ENCODE data around the gene SLC49A4.
A peak's percentile ranks its signal among the peaks of the same experiment; 100 is the strongest.

Gene SLC49A4

DNA sequence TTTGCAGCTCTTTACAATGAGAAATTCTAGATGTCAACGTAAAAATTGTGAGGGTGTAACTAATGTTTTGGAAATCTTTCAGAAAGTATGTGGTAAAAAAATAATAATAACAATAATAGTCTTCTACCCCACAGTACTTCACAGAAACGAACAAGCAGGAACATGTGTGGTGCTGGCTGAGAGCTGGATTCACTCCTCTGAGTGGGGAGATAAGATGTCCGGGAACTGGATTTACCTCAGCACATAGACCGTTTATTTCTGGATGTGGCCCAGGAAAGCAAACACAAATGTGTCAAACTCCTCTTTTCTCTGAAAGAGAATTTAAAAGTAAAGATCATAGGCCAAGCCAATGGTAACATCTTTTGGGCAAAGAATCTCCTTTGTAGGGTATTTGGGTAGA lies 103.4 kb downstream of the SLC49A4 start:
- no peak for DNase-seq (ENCODE audit: low read depth in 2 of 3, low spot score in 2 of 3)

DNA sequence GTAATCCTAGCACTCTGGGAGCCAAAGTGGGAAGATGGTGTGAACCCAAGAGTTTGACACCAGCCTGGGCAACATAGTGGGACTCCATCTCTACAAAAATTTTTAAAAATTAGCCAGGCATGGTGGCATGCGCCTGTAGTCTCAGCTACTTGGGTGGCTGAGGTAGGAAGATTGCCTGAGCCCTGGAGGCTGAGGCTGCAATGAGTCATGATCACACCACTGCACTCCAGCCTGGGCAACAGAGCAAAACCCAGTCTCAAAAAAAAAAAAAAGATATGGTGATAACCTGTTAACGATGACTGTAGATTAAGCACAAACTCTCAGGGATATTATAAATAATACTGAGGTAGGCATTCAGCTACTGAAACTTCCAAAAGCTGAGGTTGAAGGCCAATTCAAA lies 107.5 kb downstream of the SLC49A4 start:
- DNase-seq (ENCODE audit: low read depth in 2 of 3, low spot score in 2 of 3): no peak

DNA sequence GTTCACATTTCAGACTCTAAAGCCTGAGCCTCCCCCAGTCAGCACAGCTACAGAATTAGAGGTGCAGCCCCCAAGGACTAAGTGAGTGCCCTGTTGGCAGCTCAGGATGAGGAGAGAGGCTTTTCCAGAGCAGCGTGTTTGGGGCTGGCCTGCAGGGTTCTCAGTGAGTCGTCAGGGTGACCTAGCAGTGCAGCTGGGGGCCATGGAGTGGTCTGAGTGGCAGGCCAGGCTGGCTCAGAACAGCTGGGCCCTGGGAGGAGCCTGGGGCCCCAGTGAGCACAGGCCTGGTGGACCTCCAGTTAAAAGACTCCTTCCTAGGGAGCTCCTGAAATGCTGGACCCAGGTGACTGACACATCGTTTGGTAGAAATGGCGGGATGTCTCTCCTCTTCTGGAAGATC lies 108.3 kb downstream of the SLC49A4 start:
- DNase-seq (ENCODE audit: low read depth in 2 of 3, low spot score in 2 of 3): no peak

DNA sequence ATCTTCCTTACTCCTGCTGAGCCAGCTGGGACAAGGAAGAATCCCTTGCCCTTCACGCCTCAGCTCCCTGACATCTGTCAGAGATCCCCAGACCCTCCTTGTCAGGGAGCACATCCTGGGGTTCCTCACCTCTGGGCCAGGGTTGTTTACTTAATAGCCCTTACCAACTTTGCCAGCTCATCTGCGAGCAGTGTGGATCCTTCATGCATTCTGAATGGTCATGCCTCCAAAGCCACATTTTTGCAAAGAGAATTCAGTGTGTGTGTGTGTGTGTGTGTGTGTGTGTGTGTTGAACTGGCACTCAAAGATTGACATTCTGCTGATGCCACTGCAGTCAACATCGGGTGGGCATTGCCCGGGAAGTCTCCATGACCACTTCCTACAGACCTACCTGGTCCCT lies 112.6 kb downstream of the SLC49A4 start:
- DNase-seq (ENCODE audit: low read depth in 2 of 3, low spot score in 2 of 3): no peak

DNA sequence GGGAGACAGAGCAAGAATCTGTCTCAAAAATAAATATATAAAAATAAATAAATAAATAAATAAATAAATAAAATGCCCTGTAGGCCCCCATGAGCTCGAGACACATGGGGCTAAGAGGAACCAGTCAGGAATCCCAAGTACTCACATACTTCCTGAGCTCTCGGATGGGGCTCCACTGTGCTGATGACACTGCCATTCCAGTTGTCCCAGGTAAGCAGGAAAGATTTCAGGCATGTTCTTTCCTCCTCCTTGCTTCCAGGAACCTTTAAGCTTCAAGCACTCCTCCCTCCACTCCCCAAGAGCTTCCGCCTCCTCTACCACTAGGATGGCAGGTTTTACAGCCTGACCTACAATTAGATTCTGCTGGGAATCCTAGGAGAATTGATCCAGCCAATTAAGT lies 113.4 kb downstream of the SLC49A4 start:
- no peak for DNase-seq (ENCODE audit: low read depth in 2 of 3, low spot score in 2 of 3)

DNA sequence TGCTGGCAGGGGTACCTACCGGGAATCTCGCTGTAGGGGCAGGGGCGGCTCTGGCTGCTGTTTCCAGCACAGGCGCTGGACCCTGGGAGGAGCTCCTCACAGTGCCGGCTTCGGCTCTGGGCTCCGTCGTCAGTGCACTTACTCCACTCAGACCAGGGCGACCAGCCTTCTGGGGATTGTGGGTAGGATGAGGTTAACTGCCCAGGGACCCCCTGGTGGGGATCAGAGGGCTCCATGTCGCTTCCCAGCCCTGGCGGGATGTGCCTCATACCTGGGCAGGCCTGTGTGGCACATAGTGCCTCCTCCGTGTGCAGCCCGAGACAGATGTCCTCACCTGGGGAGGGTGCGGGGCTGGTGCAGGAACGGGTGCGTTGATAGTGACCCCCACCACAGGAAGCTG lies 117.0 kb downstream of the SLC49A4 start:
- no peak for DNase-seq (ENCODE audit: low read depth in 2 of 3, low spot score in 2 of 3)

DNA sequence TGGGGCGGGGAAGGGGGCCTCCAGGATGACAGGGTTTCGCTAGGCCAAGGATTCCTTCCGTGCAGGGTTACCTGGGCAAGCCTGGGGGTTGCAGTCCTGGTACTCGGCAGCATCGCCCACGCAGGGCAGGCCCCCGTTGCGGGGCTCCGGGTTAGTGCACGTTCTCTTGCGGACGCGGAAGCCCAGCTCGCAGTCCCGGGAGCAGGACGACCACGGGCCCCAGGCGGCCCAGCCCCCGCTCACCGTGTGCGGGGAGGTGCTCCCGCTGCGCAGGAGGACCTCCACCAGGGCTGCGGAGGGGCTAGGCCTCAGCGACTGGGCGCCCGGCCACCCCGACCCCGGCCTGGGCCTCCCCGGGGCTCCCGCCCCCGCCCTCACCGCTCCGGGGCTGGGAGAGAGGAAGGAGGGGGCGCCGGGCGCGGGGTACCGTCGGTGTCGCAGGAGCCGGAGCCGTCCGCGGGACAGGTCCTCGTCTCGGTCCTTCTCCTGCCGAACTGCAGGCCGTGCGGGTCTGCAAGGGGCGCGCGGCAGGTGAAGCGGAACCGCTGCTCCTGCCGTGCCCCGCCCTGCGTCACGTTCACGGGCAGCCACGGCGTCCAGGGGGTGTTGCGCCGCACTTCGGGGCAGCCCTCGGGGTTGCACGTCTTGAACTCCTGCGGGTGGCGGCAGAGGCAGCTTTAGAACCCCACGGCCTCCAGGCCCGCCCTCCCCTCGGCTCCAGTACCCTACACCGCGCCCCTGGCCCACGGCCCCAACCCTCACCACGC lies 118.1 kb downstream of the SLC49A4 start:
- no peak for DNase-seq (ENCODE audit: low read depth in 2 of 3, low spot score in 2 of 3)

DNA sequence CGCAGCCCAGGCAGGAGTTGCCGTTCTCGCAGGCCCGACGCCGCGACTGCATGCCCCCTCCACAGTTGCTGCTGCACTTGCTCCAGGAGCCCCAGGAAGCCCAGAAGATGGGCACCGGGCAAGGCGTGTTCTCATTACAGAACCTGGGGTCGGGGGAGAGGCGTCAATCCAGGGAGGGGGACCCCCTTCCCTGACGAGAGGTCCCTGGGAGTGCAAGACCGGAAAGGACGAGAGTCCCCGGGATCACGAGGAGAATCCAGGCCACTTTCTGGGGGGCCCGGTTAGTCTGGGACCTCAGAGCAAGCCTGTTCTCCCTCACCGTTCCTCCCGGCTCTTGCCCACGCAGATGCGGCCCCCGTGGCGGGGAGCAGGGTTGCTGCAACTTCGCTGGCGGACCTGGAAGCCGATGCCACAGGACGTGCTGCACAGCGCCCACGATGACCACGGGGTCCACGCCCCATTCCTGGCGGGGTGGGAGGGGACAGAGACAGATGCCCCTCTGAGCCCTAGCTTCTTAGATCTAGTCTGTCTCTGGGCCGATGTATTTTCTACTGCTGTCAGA lies 118.8 kb downstream of the SLC49A4 start:
- no peak for DNase-seq (ENCODE audit: low read depth in 2 of 3, low spot score in 2 of 3)

DNA sequence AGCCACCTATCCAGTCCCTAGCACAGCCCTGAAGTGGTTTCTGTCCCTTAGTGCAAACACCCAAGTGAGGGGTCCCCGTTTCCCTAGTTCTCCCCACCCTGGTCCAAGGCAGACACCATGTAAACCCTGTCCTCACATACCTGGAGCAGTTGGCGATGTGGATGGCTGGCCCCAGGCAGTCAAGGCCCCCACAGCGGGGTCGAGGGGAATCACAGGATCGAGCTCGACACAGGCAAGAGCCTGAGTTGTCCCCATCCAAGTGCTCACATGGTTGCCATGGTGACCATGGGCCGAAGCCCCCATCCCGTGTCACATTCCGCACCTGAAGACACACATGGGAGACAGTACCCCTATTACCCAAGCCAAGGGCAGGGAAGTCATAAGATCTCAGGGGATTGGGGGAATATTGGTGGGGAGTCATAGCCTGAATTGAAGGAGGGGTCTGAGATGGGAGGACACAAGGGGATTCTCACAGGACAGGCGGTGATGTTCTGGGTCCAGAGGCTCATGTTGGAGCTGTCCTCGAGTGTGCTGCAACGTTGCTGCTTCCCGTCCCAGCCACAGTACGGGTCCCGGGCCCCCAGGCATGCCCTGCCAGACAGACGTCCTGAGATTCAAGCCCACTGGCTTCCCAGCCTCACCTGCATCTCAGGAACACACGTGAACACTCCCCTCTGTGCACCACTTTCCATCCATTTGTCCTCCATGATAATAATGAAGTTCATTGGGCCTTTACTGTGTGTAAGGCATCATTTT lies 120.6 kb downstream of the SLC49A4 start:
- DNase-seq (ENCODE audit: low read depth in 2 of 3, low spot score in 2 of 3): no peak

DNA sequence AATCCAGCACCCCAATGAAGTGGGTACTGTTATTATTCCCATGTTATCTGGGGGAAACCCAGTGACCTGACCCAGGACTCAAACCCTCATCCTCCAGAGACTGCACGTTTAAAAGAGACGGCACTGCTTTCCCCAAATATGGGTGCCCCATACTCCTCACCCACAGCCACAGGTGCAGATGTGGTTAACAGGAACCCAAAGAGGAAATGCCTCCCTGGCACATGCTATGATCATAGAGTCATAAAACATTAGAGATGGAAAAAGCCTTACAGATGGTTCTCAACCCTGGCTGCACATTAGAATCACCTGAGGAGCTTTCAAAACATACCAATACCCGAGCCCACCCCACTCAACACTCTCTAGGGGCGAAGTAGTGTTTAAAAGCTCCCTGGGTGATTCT lies 121.2 kb downstream of the SLC49A4 start:
- no peak for DNase-seq (ENCODE audit: low read depth in 2 of 3, low spot score in 2 of 3)

DNA sequence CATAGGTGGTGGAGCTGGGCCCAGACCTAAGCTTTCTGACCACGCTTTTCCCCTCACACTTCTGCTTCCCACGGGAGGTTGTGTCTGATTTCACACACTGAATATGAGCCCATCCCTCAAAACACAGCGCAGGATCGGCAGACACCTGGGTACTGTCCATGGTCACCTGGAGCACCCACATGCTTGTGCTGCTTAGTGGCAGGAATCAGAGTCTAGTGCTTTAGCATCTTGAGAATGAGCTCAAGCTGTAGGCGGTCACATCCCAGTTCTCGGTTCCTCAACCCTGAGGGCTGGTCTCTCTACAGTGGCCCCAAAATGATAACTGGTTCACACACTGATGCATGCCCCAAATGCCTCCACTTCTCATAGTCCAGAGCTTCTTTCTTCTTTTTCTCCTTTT lies 121.7 kb downstream of the SLC49A4 start:
- no peak for DNase-seq (ENCODE audit: low read depth in 2 of 3, low spot score in 2 of 3)

DNA sequence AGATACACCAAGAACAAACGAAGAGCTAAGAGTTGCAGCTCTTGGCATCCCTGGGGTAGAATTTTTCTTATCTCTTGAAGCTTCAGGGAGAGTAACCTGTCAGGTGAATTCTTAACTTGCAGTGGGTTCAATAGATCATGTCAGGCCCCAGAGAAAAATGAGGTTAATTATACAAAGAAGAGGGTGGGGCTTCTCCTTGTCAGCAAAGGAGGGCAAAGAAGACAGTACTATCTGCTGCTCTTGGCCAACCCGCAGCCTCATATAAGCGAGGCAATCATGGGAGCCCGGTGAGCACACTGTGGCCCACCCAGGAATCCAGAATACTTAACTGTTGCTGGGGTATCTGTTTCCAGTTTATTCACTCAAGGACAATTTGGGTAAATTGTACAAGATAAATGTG lies 122.5 kb downstream of the SLC49A4 start:
- no peak for DNase-seq (ENCODE audit: low read depth in 2 of 3, low spot score in 2 of 3)

DNA sequence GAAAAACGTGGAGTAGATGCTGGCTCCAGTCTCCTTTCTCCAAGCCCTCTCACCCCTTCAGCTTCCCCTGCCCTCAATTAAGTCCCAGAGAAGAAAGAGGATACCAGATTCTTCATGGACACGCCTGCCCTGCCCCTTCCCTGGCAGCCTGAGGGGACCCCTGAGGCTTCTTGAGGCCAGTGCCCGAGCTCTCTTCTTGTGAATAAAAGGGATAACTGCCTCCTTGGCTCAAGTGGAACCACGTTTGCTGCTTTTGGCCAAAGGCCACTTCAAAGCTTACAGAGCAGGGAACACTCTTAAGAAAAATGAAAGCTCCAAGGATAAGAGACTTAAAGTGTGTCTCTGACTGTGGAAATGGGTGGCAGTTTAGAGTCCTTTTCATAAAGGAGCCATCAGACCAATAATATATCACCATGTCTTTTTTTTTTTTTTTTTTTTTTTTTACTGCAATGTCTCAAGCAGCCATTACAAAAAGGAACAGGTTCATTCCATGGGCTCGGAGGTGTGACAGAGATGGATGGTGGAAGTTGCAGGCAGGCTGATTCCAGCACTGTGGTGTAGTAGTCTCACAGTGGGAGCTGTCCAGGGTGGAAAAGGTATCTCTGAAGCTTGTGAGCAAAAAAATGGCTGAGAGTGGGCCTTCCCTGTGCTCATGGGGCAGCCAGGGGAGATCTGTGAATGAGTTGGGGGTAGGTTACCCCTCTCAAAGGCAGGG lies 123.9 kb downstream of the SLC49A4 start:
- DNase-seq (ENCODE audit: low read depth in 2 of 3, low spot score in 2 of 3): no peak

DNA sequence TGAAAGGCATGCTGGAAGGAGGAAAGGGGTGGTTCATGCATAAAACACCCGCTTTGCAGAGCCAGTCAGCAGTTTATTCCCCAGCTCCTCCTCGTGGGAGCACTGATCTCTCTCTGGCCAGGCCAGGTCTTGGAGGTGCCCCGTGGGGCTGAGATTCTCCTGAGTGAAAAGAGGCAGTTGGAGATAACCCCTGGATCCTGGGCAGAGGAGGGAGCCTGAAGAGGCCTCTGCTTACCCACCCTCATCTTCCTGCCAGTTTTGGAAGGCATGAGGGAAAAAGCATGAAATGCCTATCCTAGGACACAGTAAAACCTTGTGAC lies 124.4 kb downstream of the SLC49A4 start:
- no peak for DNase-seq (ENCODE audit: low read depth in 2 of 3, low spot score in 2 of 3)

DNA sequence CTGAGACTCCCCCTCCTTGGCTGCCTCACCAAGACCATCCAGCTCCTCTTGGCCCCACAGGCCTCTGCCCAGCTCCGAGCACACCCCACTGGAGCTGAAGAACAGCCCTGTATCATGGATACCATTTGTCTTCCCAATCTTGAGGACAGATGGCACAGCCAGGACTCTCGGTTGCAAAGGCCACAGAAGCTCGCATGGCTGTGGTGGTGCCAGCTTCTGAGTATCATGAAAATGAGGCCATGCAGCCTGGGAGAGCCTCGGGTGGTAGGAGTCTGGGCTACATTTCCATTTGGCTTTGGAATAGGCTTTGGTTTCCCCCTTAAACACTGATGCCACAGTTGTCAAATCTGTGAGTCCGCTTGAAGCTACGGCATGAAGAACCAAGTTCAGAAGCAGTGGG lies 126.1 kb downstream of the SLC49A4 start:
- no peak for DNase-seq (ENCODE audit: low read depth in 2 of 3, low spot score in 2 of 3)

DNA sequence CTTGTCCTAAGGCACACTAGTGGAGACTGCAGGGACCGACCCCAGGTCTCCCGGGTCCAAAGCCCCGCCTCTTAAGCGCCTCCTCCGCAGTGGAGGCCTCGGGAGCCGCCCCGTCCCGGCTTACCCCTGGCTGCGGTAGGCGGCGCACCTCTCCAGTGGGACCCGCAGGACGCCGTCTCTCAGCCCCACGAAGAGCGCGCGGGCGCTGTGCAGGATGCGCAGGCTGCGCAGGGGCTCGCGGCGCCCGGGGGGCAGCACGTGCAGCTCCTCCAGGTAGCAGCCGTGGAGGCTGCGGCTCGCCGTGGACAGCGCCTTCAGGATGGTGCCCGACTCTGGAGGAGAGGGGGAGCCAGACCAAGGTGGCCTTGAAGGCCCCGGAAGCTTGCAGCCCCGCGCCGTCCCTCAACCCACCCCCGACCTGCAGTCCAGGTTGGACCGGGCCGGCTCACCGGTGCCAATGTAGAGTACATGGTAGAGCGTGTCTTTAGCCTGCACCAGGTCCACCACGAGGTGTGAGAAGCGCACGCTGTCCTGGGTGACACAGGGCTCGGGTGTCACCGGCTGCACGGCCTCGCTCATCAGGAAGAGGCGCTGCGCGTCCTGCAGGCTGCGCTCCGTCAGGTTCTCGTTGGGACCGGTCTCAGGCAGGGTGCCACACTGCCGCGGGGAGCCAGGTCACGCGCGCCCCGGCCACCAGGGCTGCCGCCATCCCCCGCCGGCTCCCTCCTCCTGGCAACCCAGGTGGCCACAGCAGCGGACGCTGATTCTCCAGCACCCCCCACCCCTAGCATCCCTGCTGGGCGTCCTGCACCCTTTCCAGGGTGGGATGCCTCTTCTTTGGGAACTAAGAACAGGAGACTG lies 127.2 kb downstream of the SLC49A4 start:
- peak in 1 of 3 experiments; percentile 20 for DNase-seq (ENCODE audit: low read depth in 2 of 3, low spot score in 2 of 3)

DNA sequence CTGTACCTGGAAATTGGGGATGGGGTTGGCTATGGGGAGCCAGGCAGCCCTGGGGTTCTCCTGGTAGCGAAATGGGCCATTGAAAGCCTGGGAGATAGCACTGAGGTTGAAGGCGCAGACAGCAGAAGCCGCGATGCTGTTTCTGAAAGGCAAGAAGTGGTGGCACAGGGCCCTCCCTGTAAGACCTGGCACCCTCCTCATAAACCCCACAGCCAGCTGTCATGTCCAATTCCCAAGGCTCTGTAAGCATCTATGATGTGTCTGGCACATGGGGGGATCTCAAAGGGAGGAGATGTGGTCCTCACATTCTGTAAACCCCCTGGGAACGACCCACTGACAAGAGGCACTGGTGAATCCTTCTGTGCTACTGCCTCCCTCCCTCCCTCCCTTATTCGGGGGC lies 128.7 kb downstream of the SLC49A4 start:
- DNase-seq (ENCODE audit: low read depth in 2 of 3, low spot score in 2 of 3): no peak

DNA sequence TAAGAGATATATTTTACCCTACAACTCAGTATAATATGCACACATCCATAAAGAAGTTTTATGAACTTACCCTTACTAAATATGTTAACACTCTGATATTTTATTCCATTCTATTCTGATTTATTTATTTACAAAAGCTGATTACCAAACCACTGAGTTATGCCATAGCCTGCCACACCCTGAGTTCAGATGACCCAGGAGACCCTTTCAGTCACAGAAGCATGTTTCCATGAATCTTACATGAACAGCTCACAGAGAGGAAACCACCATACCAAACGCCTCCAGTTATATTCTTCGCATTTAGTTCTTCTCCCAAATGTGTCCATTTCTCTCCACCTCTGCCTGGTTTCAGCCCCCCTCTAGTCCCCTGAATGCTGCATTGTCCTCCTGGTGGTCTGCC lies 129.2 kb downstream of the SLC49A4 start:
- DNase-seq (ENCODE audit: low read depth in 2 of 3, low spot score in 2 of 3): no peak

DNA sequence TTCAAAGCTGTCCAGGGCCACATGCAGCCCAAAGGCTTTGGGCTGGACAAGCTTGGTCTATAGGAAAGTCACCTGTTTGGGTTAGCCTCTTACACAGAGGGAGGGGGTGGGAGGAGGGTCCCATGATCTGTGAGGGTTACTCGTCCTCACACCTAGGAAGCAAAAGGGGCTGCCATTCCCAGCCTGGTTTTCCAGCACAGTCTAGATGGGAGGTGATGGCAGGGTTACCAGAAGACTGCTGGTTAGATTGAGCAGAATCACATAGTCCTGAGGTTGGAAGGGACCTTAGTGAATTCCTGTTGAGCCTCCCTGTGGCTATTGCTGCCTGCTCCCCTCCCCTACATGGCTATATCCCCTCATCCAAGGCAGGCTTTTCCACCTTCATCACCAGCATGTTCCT lies 130.9 kb downstream of the SLC49A4 start:
- no peak for DNase-seq (ENCODE audit: low read depth in 2 of 3, low spot score in 2 of 3)

DNA sequence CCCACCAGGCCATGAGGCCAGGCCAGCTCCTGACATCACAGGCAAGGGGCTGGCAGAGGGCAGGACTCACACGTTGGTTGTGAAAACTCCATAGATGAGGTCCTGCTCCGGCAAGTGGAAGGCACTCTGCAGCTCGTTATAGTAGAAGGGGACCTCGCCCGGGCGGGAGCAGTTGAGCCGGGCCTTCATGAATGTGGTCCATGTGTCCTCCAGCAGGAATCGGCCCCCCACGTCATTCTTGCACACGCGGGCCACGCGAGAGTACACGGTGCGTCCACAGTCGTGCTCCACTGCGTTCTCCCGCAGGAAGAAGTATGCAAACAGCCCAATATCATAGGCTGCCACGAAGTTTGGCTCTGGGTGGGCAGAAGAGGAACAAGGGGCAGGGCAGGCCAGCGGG lies 131.5 kb downstream of the SLC49A4 start:
- DNase-seq (ENCODE audit: low read depth in 2 of 3, low spot score in 2 of 3): no peak

DNA sequence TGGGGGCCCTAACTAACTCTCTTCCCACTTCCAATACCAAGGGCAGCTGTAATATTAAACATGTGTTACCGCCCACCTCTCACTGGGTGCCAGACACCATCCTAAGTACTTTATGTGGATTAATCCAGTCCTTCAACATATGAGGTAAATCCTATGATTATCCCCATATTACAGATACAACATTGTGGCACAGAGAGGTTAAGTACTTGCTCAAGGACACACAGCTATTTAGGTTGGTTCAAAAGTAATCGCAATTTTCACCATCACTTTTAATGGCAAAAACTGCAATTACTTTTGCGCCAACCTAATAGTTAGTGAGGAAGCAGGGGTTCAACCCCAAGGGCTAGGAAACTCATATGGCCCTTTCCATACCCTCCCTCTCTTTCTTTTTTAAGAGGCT lies 131.9 kb downstream of the SLC49A4 start:
- no peak for DNase-seq (ENCODE audit: low read depth in 2 of 3, low spot score in 2 of 3)
